Cardiac muscle cell (in vitro differentiated cells and primary cell): ENCODE data around the gene SLC8A3. TPM values are rescaled to one million over a fixed set of nuclear protein-coding genes. Genes with fewer than 3 reads are reported as not detected.

Experiments used
- DNase-seq, 2 donors: peaks; one replicate each; pipeline versions ENCODE4 v3.0.0 to v3.0.0-alpha.2; 2010 to 2017; ENCODE audit warnings: low read depth in 1 of 2, low spot score in 1 of 2
- H3K27ac ChIP-seq: fragments of 200-600 bp; sonication (generic); 2 replicates; pipeline ENCODE4 v1.5.1; 2016
- H3K27me3 ChIP-seq: fragments of 200-600 bp; sonication (generic); 2 replicates; pipeline ENCODE4 v1.6.0; 2016; ENCODE audit warnings: control low read depth
- H3K36me3 ChIP-seq: fragments of 200-600 bp; sonication (generic); 2 replicates; pipeline ENCODE4 v1.5.1; 2016; ENCODE audit warnings: control low read depth
- H3K4me1 ChIP-seq: fragments of 200-600 bp; sonication (generic); 2 replicates; pipeline ENCODE4 v1.8.1; 2017; ENCODE audit warnings: low read depth, mild to moderate bottlenecking, mixed run types
- H3K4me3 ChIP-seq: fragments of 200-600 bp; sonication (generic); 2 replicates; pipeline ENCODE4 v1.5.1; 2016; ENCODE audit warnings: mild to moderate bottlenecking
- H3K9me3 ChIP-seq: fragments of 200-600 bp; sonication (generic); 2 replicates; pipeline ENCODE4 v1.5.1; 2017; ENCODE audit warnings: low read depth, mild to moderate bottlenecking, control low read depth
- polyA plus RNA-seq: library from polyadenylated mRNA; unstranded; fragments of >200 nt; fragmentation: Nextera tagmentation; extraction: Ambion mirVana; gene quantifications from 2 replicates; pipeline ENCODE4 v1.2.1, GENCODE V29; 2016
- total RNA-seq: library from RNA; depleted of rRNA; stranded (reverse); fragments of >200 nt; gene quantifications from 2 replicates; pipeline ENCODE4 v1.2.3, GENCODE V29; 2016
- TF ChIP-seq, protein P1 (sequence below): IDR thresholded peaks from 2 replicates; pipeline ENCODE4 v1.5.1; 2012; ENCODE audit warnings: low read depth, mild to moderate bottlenecking, low read length

SLC8A3 gene
- total and polyA plus RNA-seq, 2 experiments from 2014 or later = 0.09 to 1.0 TPM

GRCh38 chr14:70082394-70082793, 106.4 kb downstream of the SLC8A3 start:
- H3K36me3 ChIP-seq = no peaks in the 10 kb centered on the region
- H3K9me3 ChIP-seq = no peaks in the 10 kb centered on the region
- no peak overlapping the region for H3K4me3 ChIP-seq
- no peak for DNase-seq
- H3K27ac ChIP-seq = no peak overlapping the region
- H3K27me3 ChIP-seq = peaks cover 97% of the 10 kb centered on the region
- TF ChIP-seq, protein P1, sequence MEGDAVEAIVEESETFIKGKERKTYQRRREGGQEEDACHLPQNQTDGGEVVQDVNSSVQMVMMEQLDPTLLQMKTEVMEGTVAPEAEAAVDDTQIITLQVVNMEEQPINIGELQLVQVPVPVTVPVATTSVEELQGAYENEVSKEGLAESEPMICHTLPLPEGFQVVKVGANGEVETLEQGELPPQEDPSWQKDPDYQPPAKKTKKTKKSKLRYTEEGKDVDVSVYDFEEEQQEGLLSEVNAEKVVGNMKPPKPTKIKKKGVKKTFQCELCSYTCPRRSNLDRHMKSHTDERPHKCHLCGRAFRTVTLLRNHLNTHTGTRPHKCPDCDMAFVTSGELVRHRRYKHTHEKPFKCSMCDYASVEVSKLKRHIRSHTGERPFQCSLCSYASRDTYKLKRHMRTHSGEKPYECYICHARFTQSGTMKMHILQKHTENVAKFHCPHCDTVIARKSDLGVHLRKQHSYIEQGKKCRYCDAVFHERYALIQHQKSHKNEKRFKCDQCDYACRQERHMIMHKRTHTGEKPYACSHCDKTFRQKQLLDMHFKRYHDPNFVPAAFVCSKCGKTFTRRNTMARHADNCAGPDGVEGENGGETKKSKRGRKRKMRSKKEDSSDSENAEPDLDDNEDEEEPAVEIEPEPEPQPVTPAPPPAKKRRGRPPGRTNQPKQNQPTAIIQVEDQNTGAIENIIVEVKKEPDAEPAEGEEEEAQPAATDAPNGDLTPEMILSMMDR = no peak
- no peaks in the 10 kb centered on the region for H3K4me1 ChIP-seq

GRCh38 chr14:70080076-70080475, 108.7 kb downstream of the SLC8A3 start:
- no peaks in the 10 kb centered on the region for H3K9me3 ChIP-seq
- H3K4me1 ChIP-seq = no peaks in the 10 kb centered on the region
- H3K36me3 ChIP-seq = no peaks in the 10 kb centered on the region
- H3K27ac ChIP-seq = no peak overlapping the region
- peaks cover 96% of the 10 kb centered on the region for H3K27me3 ChIP-seq
- TF ChIP-seq, protein P1 = no peak
- DNase-seq = no peak
- no peak overlapping the region for H3K4me3 ChIP-seq

DNA sequence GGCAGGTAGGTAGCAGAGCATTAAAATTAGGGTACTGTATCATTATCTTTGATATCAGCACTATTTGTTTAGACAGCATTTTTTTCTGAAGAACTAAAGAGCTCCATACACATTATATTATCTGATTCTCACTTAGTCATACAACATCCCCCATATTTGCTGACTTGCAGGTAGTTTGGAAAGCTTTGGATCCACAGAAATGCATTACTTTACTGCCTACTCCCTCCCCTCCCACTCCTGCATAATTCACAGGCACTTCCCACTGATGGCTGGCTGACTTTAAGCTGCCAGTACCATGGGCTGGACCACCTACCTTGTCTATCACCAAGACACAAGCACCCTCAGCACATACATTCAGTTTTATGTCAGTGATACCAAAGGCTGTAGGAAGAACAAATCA, 110.4 kb downstream of the SLC8A3 start:
- no peaks in the 10 kb centered on the region for H3K4me1 ChIP-seq
- H3K9me3 ChIP-seq = no peaks in the 10 kb centered on the region
- no peak for DNase-seq
- no peaks in the 10 kb centered on the region for H3K36me3 ChIP-seq
- peaks cover 86% of the 10 kb centered on the region for H3K27me3 ChIP-seq
- H3K4me3 ChIP-seq = no peak overlapping the region
- no peak overlapping the region for H3K27ac ChIP-seq
- TF ChIP-seq, protein P1 = no peak

GRCh38 chr14:70077720-70078119, 111.0 kb downstream of the SLC8A3 start:
- Histone ChIP-seq H3K27me3 (peaks cover 86% of the 10 kb centered on the region), H3K27ac (no peak overlapping the region), H3K4me1 (no peaks in the 10 kb centered on the region), H3K4me3 (no peak overlapping the region), H3K36me3 (no peaks in the 10 kb centered on the region), H3K9me3 (no peaks in the 10 kb centered on the region)
- TF ChIP-seq, protein P1 = no peak
- DNase-seq = no peak

GRCh38 chr14:70077005-70077404, 111.7 kb downstream of the SLC8A3 start:
- DNase-seq = no peak
- TF ChIP-seq, protein P1 = no peak
- no peaks in the 10 kb centered on the region for H3K4me1 ChIP-seq
- no peak overlapping the region for H3K27ac ChIP-seq
- H3K36me3 ChIP-seq = no peaks in the 10 kb centered on the region
- H3K9me3 ChIP-seq = no peaks in the 10 kb centered on the region
- no peak overlapping the region for H3K4me3 ChIP-seq
- H3K27me3 ChIP-seq = peaks cover 86% of the 10 kb centered on the region
